Upper lobe of right lung (tissue), 1 donor: ENCODE results near the gene IL1R1. TPM values are rescaled to one million over a fixed set of nuclear protein-coding genes. Genes with fewer than 3 reads are reported as not detected.

Source experiments
- ATAC-seq: fragments of 200-7000 bp; cut with Tn5 transposase; one replicate; pipeline ENCODE4 v1.9.1; 2020; ENCODE audit warnings: mild to moderate bottlenecking, moderate library complexity
- DNase-seq: peaks from one replicate; pipeline ENCODE4 v3.0.0-alpha.2; 2020
- H3K27ac ChIP-seq: fragments of 200-600 bp; one replicate; pipeline ENCODE4 v1.8.0; 2022
- H3K27me3 ChIP-seq: fragments of 200-600 bp; one replicate; pipeline ENCODE4 v1.8.0; 2022; ENCODE audit warnings: mild to moderate bottlenecking
- H3K36me3 ChIP-seq: fragments of 200-600 bp; one replicate; pipeline ENCODE4 v1.8.0; 2022
- H3K4me1 ChIP-seq: fragments of 200-600 bp; one replicate; pipeline ENCODE4 v1.8.0; 2022
- H3K4me3 ChIP-seq: fragments of 200-600 bp; one replicate; pipeline ENCODE4 v1.8.0; 2022; ENCODE audit warnings: mild to moderate bottlenecking
- H3K9me3 ChIP-seq: fragments of 200-600 bp; one replicate; pipeline ENCODE4 v1.8.0; 2022
- CTCF ChIP-seq: fragments of 200-600 bp; IDR thresholded peaks from one replicate; pipeline ENCODE4 v1.8.0; 2022; ENCODE audit warnings: antibody characterized with exemption
- intact Hi-C: fragments of 100-400 bp; cut with DNase I; formaldehyde crosslinking; loops from one replicate; pipeline ENCODE4 v1.11.0; 2022
- total RNA-seq: library from RNA; stranded (reverse); fragmentation: NEBNext Ultra II Directional; extraction: Animal tissue kit (Norgen Biotek cat#: 25700); gene quantifications from one replicate; pipeline ENCODE4 v1.2.1, GENCODE V29; 2021
- donor health status: DM: no; HTN: yes; CAD: no; lungs with severe emphysema.

The IL1R1 gene
- total RNA-seq, 1 donor from 2014 or later, result 196 TPM

DNA sequence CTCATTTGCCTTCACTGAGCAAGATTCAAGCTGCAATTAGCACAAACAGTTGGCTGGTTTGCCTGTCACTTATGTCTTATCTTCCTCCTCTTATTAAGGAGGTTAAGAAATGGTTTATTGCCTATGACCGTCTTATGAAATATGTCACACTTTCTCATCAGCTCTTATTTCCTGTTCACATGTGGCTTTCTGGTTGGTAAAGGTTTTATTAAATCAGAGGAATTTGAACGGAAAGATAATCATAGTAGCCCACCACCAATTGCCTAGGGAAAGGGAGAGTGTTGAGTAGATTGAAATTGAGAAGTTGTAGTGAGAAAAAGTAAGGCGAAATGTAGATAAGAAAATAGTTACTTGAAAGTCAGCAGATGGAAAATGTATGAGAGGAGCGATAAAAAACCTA, 4.2 kb upstream of the IL1R1 start:
- no peaks in the 10 kb centered on the region for H3K27me3 ChIP-seq
- no peak overlapping the region for H3K4me3 ChIP-seq
- peaks cover 32% of the 10 kb centered on the region for H3K4me1 ChIP-seq
- no peaks in the 10 kb centered on the region for H3K36me3 ChIP-seq
- ATAC-seq (no peak), DNase-seq (no peak)
- H3K27ac ChIP-seq, result no peak overlapping the region
- TF ChIP-seq CTCF, result no peak
- no peaks in the 10 kb centered on the region for H3K9me3 ChIP-seq
- intact Hi-C loops, result no loop called here

DNA sequence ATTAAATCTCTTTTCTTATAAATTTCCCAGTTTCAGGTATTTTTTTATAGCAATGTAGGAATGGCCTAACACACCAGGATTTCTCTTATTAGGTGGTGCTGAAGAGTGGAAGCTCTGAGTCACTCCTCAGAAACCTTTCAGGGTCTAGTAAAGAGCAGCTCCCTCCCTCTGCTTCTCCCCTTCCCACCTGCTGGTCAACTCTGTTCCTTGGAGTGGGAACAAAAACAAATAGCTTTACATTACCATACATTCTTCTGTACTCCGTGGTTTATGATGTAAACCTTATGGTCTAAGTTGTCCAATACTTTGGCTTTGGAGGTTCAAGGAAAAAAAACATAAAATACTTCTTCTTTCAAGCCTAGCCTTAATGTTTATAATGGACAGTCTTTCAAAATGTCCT, 2.7 kb upstream of the IL1R1 start:
- no peak for ATAC-seq
- Histone ChIP-seq H3K27ac (no peak overlapping the region), H3K4me3 (no peak overlapping the region), H3K9me3 (no peaks in the 10 kb centered on the region), H3K36me3 (no peaks in the 10 kb centered on the region), H3K27me3 (no peaks in the 10 kb centered on the region), H3K4me1 (peaks cover 35% of the 10 kb centered on the region)
- intact Hi-C loops, result no loop called here
- no peak for DNase-seq
- no peak for TF ChIP-seq CTCF

DNA sequence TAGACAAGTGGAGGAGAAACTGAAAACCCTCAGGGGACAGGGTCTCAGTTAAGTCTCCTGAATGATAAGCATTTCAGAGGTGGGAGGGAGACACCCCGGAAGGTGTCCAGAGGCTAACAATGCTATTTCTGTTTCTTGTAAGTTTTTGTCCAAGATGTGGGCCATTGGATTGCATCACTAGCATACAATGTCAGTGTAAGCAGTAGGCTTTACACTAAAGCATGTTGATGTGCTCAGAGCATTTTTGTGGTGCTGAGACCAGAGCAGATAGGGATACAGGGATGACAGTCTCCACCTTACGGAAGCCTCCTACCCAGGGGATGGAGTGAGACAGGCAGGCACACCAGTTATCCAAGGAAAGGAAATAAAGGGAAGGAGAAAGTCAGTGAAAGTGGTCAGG, 2.2 kb upstream of the IL1R1 start:
- H3K36me3 ChIP-seq, result peaks cover under 1% of the 10 kb centered on the region
- no peaks in the 10 kb centered on the region for H3K27me3 ChIP-seq
- ATAC-seq (no peak), DNase-seq (no peak)
- no peak overlapping the region for H3K4me3 ChIP-seq
- H3K27ac ChIP-seq, result peak overlapping the region; percentile 98
- H3K9me3 ChIP-seq, result no peaks in the 10 kb centered on the region
- TF ChIP-seq CTCF, result no peak
- peaks cover 39% of the 10 kb centered on the region for H3K4me1 ChIP-seq
- intact Hi-C loops, result no loop called here

- no peak for DNase-seq
- H3K27me3 ChIP-seq, result no peaks in the 10 kb centered on the region
- peak overlapping the region; percentile 98 for H3K27ac ChIP-seq
- no peak for TF ChIP-seq CTCF
- peaks cover 39% of the 10 kb centered on the region for H3K4me1 ChIP-seq
- peak; percentile 2 for ATAC-seq
- H3K9me3 ChIP-seq, result no peaks in the 10 kb centered on the region
- peaks cover 6% of the 10 kb centered on the region for H3K36me3 ChIP-seq
- peak overlapping the region; percentile 75 for H3K4me3 ChIP-seq
- intact Hi-C loops, result no loop called here
Measured at GRCh38 chr2:102141011-102141943, 1.3 kb upstream of the IL1R1 start.

DNA sequence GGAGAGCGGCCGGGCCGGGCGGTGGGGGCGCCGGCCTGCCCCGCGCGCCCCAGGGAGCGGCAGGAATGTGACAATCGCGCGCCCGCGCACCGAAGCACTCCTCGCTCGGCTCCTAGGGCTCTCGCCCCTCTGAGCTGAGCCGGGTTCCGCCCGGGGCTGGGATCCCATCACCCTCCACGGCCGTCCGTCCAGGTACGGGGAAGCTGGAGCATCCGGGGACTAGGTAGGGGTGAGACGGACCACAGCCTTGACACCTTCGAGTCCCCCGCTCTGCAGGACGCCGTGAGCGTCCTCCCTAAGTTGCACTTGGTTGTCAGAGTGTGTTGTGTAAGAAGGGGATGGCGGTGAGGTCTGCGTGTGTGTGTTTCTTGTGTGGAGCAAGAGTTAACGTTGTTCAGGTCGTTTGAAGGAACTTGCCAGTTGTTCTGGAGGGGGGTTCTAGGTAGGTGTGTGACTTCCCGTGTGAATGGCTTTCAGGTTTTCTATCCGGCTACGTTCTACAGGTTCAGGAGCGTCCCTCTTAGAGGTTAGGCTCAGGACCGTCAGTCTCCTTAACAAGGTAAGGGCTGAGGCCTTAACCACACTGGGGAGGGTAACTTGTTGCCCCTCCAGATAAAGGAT, 393 bp downstream of the IL1R1 start:
- peaks cover 38% of the 10 kb centered on the region for H3K4me1 ChIP-seq
- no peak for DNase-seq

More for the DNA sequence above, 393 bp downstream of the IL1R1 start:
- no peak for TF ChIP-seq CTCF
- Histone ChIP-seq H3K27me3 (no peaks in the 10 kb centered on the region), H3K27ac (peak overlapping the region; percentile 98), H3K9me3 (no peaks in the 10 kb centered on the region), H3K4me3 (peak overlapping the region; percentile 75), H3K36me3 (peaks cover 12% of the 10 kb centered on the region)
- intact Hi-C loops, result no loop called here
- ATAC-seq, result no peak
